ENCODE results near the gene GCSAM.
A peak's percentile ranks its signal among the peaks of the same experiment; 100 is the strongest.

Gene GCSAM

GRCh38 chr3:112104774-112105173 lies 28.3 kb downstream of the GCSAM start:
- no peak for DNase-seq (ENCODE audit: low read depth)

DNA sequence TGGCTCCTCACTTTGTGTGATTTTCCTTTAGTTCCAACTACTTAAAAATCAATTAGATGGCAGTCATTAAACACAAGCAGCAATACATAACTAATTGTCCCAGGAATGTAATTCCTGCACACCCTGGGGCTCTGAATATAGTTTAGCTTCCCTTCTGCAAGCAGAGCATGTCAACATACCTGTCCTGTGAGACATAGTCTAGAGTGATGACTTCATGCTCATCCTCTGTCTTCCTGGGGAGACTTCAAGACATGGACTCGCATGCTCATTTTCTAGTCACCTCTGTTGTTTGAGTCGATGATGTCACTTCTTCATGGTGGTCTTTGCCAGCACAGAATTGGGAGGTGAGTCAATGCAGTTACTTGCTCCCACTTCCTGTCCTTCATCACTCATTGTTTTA lies 31.1 kb downstream of the GCSAM start:
- peak; percentile 90 for DNase-seq (ENCODE audit: low read depth)

DNA sequence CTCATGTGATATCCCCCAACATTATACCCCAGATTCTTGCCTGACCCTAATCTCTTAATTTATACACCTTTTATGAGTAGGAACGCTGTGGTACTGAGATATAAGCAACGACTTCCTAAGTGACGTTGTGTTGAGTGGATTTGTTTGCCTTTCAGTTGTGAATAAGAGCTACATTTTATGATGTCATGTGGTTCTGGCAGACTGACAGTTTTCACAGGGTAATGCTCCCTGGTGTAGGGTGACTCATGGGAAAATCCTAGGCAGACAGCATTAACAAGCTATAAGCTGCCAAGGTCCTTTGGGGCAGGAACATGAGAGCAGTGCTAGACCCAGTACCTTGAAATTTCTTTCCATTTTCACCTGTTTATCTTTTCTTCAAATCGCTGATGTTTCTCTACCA lies 35.7 kb downstream of the GCSAM start:
- peak; percentile 99 for DNase-seq (ENCODE audit: low read depth)

GRCh38 chr3:112096176-112096575 lies 36.9 kb downstream of the GCSAM start:
- DNase-seq (ENCODE audit: low read depth) = peak; percentile 66

GRCh38 chr3:112095731-112096130 lies 37.3 kb downstream of the GCSAM start:
- no peak for DNase-seq (ENCODE audit: low read depth)

DNA sequence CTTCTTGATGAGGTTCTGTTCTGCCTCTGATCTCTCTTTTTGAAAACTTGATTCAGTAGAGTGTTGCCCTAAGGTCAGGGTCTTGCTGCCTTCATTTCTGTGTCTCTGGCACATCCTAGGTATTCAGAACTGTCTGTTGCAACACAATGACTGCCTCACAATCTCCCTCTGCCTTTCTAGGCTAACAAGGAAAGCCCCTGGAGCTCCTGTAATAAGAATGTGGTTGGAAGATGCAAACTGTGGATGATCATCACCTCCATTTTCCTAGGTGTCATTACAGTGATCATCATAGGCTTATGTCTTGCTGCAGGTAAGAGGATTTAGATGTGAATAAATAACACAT lies 39.9 kb downstream of the GCSAM start:
- no peak for DNase-seq (ENCODE audit: low read depth)

- peak; percentile 54 for DNase-seq (ENCODE audit: low read depth)
Observed at GRCh38 chr3:112092496-112093179, 40.4 kb downstream of the GCSAM start.

GRCh38 chr3:112090887-112091586 lies 42.0 kb downstream of the GCSAM start:
- DNase-seq (ENCODE audit: low read depth) = no peak

- peak; percentile 61 for DNase-seq (ENCODE audit: low read depth)
Observed at GRCh38 chr3:112089956-112090886, 42.8 kb downstream of the GCSAM start.

DNA sequence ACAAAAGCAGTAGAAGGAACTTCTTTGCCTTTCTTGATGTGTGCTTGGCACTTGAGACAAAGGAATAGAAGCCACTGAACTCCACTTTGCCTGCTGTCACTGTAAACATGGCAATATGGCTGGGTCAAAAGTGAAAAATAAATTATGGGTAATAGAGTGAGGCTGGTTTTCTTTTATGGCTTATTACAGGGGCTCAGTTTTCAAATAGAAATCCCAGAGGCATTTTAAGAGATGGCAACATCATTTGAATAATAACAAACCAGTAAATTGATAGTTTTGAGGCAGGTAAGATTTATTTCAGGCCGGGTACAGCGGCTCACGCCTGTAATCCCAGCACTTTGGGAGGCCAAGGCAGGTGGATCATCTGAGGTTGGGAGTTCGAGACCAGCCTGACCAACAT lies 44.1 kb downstream of the GCSAM start:
- DNase-seq (ENCODE audit: low read depth) = no peak

- no peak for DNase-seq (ENCODE audit: low read depth)
Observed at GRCh38 chr3:112087746-112088145, 45.3 kb downstream of the GCSAM start.

DNA sequence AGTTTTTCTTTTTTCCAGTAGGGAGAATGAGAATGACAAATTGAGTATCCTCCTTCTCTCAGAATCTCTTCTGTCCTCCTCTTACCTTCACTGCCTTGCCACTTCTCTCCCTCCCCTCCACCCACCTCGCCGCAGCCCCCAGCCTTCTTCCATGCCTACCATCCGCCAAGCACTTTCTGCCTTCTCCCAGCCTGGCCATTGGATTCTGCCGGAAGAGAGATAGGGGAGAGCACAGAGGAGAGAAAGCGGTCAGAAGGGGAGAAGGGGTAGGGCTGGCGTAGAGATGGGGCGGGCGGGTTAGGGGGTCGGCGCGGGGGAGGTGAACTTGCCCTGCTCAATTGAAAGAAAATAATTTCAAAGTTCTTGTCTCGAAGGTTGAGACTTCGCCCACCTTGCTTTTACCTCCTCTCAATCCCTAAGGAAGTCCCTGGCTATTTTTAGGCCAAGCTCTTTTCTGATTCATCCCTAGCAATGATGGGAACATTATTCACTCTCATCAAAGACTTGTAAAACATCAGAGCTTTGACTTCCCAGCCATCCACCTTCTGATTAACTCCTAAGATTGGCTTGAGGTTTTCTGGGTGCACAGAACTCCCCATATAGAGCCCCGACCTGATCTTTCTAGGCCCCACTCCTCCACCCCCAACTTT lies 46.0 kb downstream of the GCSAM start:
- peak; percentile 67 for DNase-seq (ENCODE audit: low read depth)

DNA sequence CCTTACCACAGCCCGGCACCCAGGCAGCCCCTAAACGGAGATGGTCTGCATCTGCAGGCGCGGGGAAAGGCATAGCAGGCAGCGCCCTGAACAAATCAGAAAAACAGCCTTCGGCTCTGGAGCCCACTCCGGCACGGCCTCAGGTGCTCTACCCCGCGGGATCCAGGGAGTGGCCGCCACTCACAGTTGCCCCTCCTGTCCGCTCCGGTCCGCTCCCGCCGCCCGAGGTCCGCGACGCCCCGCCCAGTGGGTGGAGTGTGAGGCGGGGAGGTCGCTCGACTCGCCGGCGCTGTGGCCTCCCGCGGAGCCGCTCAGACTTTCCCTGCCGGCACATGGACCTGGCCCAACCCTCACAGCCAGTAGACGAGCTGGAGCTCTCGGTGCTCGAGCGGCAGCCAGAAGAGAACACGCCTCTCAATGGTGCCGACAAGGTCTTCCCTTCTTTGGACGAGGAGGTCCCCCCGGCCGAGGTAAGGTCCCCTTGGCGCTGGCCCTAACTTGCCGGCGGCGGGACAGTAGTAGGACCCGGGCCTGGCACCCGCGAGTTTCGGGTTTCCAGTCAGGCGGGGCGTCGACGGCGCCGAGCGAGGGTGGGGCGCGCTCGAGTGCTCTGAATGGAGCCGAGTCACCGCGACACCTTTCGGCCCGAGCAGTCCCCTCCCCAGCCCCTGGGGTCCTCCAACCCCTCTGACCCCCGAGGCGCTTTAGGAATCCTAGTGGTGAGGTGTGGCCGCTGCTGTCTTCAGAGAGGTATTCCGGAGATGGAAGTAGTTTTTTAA lies 46.8 kb downstream of the GCSAM start, which contains the start of gene C3orf52:
TSS of gene C3orf52 (plus strand) at position 314 of the 779 bp plus-strand sequence. CDS start at position 333, 19 bp downstream.
- DNase-seq (ENCODE audit: low read depth) = peak; percentile 86

DNA sequence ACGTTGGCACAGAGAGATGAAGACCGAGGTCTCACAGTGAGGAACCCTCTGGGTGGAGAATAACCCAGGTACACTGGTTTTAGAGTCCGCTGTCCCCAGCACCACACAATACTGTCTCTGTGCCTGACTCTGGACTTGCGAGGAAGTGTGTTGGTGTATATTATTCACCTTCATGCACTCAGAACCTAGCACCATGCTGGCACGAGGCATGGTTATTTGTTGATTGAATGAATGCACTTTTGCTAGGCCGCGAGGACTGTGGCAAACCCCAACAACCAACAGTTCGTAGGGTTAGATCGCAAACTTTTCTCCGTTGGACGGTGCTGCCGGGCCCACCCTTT lies 47.3 kb downstream of the GCSAM start:
- DNase-seq (ENCODE audit: low read depth) = no peak

DNA sequence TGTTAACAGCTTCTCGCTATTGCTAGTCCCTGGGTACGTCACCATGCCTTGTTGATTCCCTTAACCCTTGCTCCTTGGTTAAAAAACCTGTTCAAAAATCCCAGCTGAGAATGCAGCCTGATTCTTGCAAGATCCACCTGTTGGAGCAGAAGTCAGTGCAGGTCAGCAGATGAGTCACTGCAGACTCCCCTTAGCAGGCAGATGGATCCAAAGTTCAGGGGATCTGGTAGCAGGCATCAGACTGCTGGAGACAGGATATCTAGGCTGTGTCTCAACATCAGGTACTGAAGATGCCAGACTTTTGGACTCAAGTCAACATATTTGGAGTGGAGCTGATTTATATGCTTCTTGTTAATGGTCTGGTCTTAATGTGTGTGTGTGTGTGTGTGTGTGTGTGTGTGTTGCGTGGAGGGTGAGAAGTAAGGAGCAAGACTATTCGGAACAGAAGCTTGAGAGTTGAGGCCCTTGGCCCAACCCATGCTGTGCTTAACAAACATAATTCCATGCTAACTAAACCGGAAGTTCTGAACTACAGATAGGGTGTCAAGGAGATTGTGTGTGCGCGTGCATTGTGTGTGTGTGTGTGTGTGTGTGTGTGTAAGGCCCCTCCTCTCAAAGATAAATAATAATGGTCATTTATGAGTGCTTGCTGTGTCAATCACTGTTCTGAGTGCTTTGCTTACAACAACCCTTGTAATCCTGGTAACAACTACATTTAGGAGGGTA lies 47.9 kb downstream of the GCSAM start:
- no peak for DNase-seq (ENCODE audit: low read depth)

- DNase-seq (ENCODE audit: low read depth) = no peak
Observed at GRCh38 chr3:112083239-112083638, 49.8 kb downstream of the GCSAM start.

DNA sequence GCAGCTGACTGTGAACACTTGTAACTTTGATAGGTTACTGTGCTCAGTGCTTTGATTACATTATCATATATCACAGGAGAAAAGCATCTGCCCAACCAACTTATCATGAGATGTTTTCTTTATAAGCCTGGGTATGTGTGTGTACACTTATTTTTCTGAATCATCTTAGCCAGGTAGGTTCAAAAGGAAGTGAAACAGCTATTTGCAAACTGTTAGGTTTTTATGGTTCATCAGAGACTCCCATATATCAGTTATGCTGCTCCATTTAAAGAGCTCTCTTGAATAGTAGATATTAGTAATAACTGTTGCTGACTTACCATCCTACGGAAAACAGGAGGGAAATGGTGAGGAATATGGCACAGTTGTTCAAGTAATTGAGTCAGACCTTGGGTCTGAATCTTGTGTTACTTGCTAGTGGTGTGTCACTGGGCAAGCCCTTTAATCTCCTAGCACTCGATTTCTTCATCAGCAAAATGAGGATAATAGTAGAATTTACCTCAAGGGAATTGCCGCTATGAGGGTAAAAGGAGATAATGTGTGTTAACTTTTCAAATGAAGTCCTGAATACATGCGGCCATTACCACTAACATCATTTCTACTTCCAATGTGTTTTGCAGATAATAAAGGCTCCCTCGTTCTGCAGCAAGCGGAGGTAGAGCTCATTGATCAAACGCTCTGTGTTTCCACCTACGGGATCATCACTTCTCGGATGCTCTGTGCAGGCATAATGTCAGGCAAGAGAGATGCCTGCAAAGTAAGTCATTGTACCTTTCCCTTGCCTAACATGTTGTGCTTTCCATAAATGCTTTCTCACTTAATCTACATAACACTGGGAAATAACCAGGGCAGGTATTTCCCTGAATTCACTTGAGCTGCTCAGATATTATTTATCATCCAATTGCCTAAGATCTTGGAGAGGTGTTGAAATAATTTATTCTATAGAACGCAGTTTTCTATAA lies 54.6 kb downstream of the GCSAM start:
- no peak for DNase-seq (ENCODE audit: low read depth)

- peak; percentile 89 for DNase-seq (ENCODE audit: low read depth)
Observed at GRCh38 chr3:112074616-112075497, 58.2 kb downstream of the GCSAM start.

- DNase-seq (ENCODE audit: low read depth) = peak; percentile 69
Observed at GRCh38 chr3:112074006-112074405, 59.0 kb downstream of the GCSAM start.
